SIG-M5 (cell line): ENCODE measurements around the gene PREPL.
"Not testable (repeated sequence)": the region's sequence is repeated elsewhere in the genome, so short reads cannot be mapped to it uniquely, and the experiment has no call there.

ENCODE experiments used
- DNase-seq: peaks from one replicate; lab custom pipeline; 2025; lab: John Stamatoyannopoulos, UW

Gene PREPL

GRCh38 chr2:44348400-44348799 is 12.9 kb downstream of the PREPL start:
- DNase-seq = no peak

GRCh38 chr2:44347526-44347925 is 13.8 kb downstream of the PREPL start:
- no peak for DNase-seq

GRCh38 chr2:44342854-44343253 is 18.4 kb downstream of the PREPL start:
- no peak for DNase-seq

- no peak for DNase-seq
These were observed 25.3 kb downstream of the PREPL start for GRCh38 chr2:44335806-44336538.

GRCh38 chr2:44333994-44334393 is 27.3 kb downstream of the PREPL start:
- DNase-seq = no peak

- DNase-seq = no peak
These were observed 30.5 kb downstream of the PREPL start for GRCh38 chr2:44330801-44331200.

GRCh38 chr2:44329343-44329742 is 32.0 kb downstream of the PREPL start:
- DNase-seq = no peak

GRCh38 chr2:44328750-44329149 is 32.5 kb downstream of the PREPL start:
- DNase-seq = no peak

GRCh38 chr2:44326548-44327264 is 34.6 kb downstream of the PREPL start:
- no peak for DNase-seq

GRCh38 chr2:44325897-44326296 is 35.4 kb downstream of the PREPL start:
- no peak for DNase-seq

GRCh38 chr2:44324971-44325426 is 36.3 kb downstream of the PREPL start:
- no peak for DNase-seq

- no peak for DNase-seq
These were observed 39.9 kb downstream of the PREPL start for GRCh38 chr2:44321360-44321759.

GRCh38 chr2:44320832-44321231 is 40.5 kb downstream of the PREPL start:
- DNase-seq = no peak

GRCh38 chr2:44315945-44316344 is 45.3 kb downstream of the PREPL start:
- DNase-seq = no peak

- DNase-seq = no peak
These were observed 46.9 kb downstream of the PREPL start for GRCh38 chr2:44314362-44314761.

- DNase-seq = no peak
These were observed 51.0 kb downstream of the PREPL start for GRCh38 chr2:44310287-44310686.

- no peak for DNase-seq
These were observed 55.4 kb downstream of the PREPL start for GRCh38 chr2:44305882-44306281.

- DNase-seq = no peak
These were observed 57.0 kb downstream of the PREPL start for GRCh38 chr2:44304258-44304657.

- DNase-seq = not testable (repeated sequence)
These were observed 57.5 kb downstream of the PREPL start for GRCh38 chr2:44303766-44304165.

GRCh38 chr2:44301111-44301510 is 60.2 kb downstream of the PREPL start:
- no peak for DNase-seq

GRCh38 chr2:44299635-44300034 is 61.7 kb downstream of the PREPL start:
- DNase-seq = no peak

GRCh38 chr2:44297431-44297830 is 63.9 kb downstream of the PREPL start:
- no peak for DNase-seq

- no peak for DNase-seq
These were observed 64.6 kb downstream of the PREPL start for GRCh38 chr2:44296653-44297052.
